HepG2 (cell line): ENCODE data around the gene EFNA2. TPM values are rescaled to one million over a fixed set of nuclear protein-coding genes. Genes with fewer than 3 reads are reported as not detected.

Source experiments
- ASH2L ChIP-seq: fragments of 300-600, 200-600 bp; sonication (generic); IDR thresholded peaks from 2 replicates; pipeline ENCODE4 v1.7.0; 2017; ENCODE audit warnings: low read depth, mild to moderate bottlenecking, moderate library complexity, mixed read lengths, low read length; ENCODE audit not compliant: insufficient read length
- CBX1 ChIP-seq: IDR thresholded peaks from one replicate; pipeline ENCODE4 v1.6.1; 2016; ENCODE audit warnings: antibody characterized with exemption, low read depth
- CREBL2 ChIP-seq: sonication (generic); formaldehyde crosslinking; IDR thresholded peaks from 2 replicates; pipeline ENCODE4 v1.8.1; 2023; ENCODE audit warnings: missing genetic modification reagents, mild to moderate bottlenecking, borderline replicate concordance
- JUN ChIP-seq: sonication (generic); formaldehyde crosslinking; IDR thresholded peaks from 2 replicates; pipeline ENCODE4 v1.4.0; 2020; ENCODE audit warnings: mild to moderate bottlenecking, missing genetic modification reagents
- KLF15 ChIP-seq: sonication (generic); formaldehyde crosslinking; IDR thresholded peaks from 2 replicates; pipeline ENCODE4 v1.8.1; 2023; ENCODE audit warnings: borderline replicate concordance, mild to moderate bottlenecking, inconsistent platforms, missing genetic modification reagents, mixed read lengths
- RCOR2 ChIP-seq: IDR thresholded peaks from 2 replicates; pipeline ENCODE4 v1.6.1; 2016; ENCODE audit warnings: missing biosample characterization, missing genetic modification reagents
- SIN3B ChIP-seq: fragments of 150-350 bp; IDR thresholded peaks from 2 replicates; pipeline ENCODE4 v1.6.1; 2014; ENCODE audit warnings: low read length
- SMAD3 ChIP-seq: sonication (generic); formaldehyde crosslinking; IDR thresholded peaks from 2 replicates; pipeline ENCODE4 v1.4.0; 2020; ENCODE audit warnings: missing genetic modification reagents
- SNAPC5 ChIP-seq: sonication (generic); formaldehyde crosslinking; IDR thresholded peaks from 2 replicates; pipeline ENCODE4 v1.8.1; 2023; ENCODE audit warnings: mild to moderate bottlenecking, missing genetic modification reagents, borderline replicate concordance
- SRSF1 ChIP-seq: fragments of 200-400 bp; formaldehyde crosslinking; optimal IDR thresholded peaks from 2 replicates; pipeline ENCODE3; 2017; ENCODE audit warnings: mild to moderate bottlenecking, low read depth, low read length, moderate library complexity
- TARDBP ChIP-seq: sonication (generic); formaldehyde crosslinking; IDR thresholded peaks from 2 replicates; pipeline ENCODE4 v1.8.0; 2022; ENCODE audit warnings: mild to moderate bottlenecking, missing genetic modification reagents
- ZBTB34 ChIP-seq: sonication (generic); formaldehyde crosslinking; IDR thresholded peaks from 2 replicates; pipeline ENCODE4 v1.8.0; 2022; ENCODE audit warnings: mild to moderate bottlenecking, missing genetic modification reagents
- ZKSCAN8 ChIP-seq: IDR thresholded peaks from 2 replicates; pipeline ENCODE4 v1.6.1; 2016; ENCODE audit warnings: borderline replicate concordance, missing genetic modification reagents, missing compliant biosample characterization
- ZMAT3 ChIP-seq: sonication (generic); formaldehyde crosslinking; conservative IDR thresholded peaks from 2 replicates; pipeline ENCODE4 v1.7.0; 2021; ENCODE audit warnings: missing genetic modification reagents
- ZNF468 ChIP-seq: sonication (generic); formaldehyde crosslinking; IDR thresholded peaks from 2 replicates; pipeline ENCODE4 v1.8.0; 2022; ENCODE audit warnings: mild to moderate bottlenecking, moderate library complexity, missing genetic modification reagents
- ZNF572 ChIP-seq: sonication (generic); formaldehyde crosslinking; IDR thresholded peaks from 2 replicates; pipeline ENCODE4 v1.5.1; 2020; ENCODE audit warnings: mild to moderate bottlenecking, missing genetic modification reagents
- ZNF615 ChIP-seq: sonication (generic); formaldehyde crosslinking; IDR thresholded peaks from 2 replicates; pipeline ENCODE4 v1.5.0; 2020; ENCODE audit warnings: mild to moderate bottlenecking, missing genetic modification reagents, borderline replicate concordance
- ZNF670 ChIP-seq: sonication (generic); formaldehyde crosslinking; IDR thresholded peaks from 2 replicates; pipeline ENCODE4 v1.8.0; 2022; ENCODE audit warnings: mild to moderate bottlenecking, missing genetic modification reagents, borderline replicate concordance
- ZNF746 ChIP-seq: sonication (generic); formaldehyde crosslinking; IDR thresholded peaks from 2 replicates; pipeline ENCODE4 v1.8.0; 2022; ENCODE audit warnings: mild to moderate bottlenecking, missing genetic modification reagents
- ZNF841 ChIP-seq: sonication (generic); formaldehyde crosslinking; IDR thresholded peaks from 2 replicates; pipeline ENCODE4 v1.8.1; 2023; ENCODE audit warnings: missing genetic modification reagents, borderline replicate concordance
- ZNF883 ChIP-seq: sonication (generic); formaldehyde crosslinking; IDR thresholded peaks from 2 replicates; pipeline ENCODE4 v1.5.1; 2020; ENCODE audit warnings: mild to moderate bottlenecking, missing genetic modification reagents; ENCODE audit errors: not compliant biosample characterization
- ZSCAN21 ChIP-seq: sonication (generic); formaldehyde crosslinking; IDR thresholded peaks from 2 replicates; pipeline ENCODE4 v1.8.0; 2022; ENCODE audit warnings: mild to moderate bottlenecking, missing genetic modification reagents, moderate library complexity, borderline replicate concordance
- polyA plus RNA-seq, 8 experiments: library from polyadenylated mRNA; depleted of rRNA in 3 of 8; stranded (reverse) in 7 of 8; unstranded in 1 of 8; fragments of >200 nt; fragmentation: Illumina TruSeq in 4 of 8; extraction: Trizol in 4 of 8; gene quantifications; 2 replicates each; pipeline versions ENCODE4 v1.2.1 to v1.2.3, GENCODE V29; 2011 to 2016; ENCODE audit warnings: low read depth in 4 of 8, missing spikeins in 1 of 8, mixed read lengths in 1 of 8; ENCODE audit not compliant: insufficient read depth in 1 of 8
- total RNA-seq, 5 experiments: library from RNA; depleted of rRNA; stranded (reverse); fragments of >200 nt; fragmentation: Illumina TruSeq; extraction: Trizol; gene quantifications; 2 replicates each; pipeline ENCODE4 v1.2.3, GENCODE V29; 2016; ENCODE audit warnings: low read depth in 1 of 5
- TF ChIP-seq, protein P1 (sequence below): conservative IDR thresholded peaks from 2 replicates; pipeline ENCODE4 v1.6.1; 2018; ENCODE audit warnings: missing genetic modification reagents
- TF ChIP-seq, protein P2 (sequence below): sonication (generic); formaldehyde crosslinking; IDR thresholded peaks from 2 replicates; pipeline ENCODE4 v1.5.0; 2020; ENCODE audit warnings: missing genetic modification reagents
- TF ChIP-seq, protein P3 (sequence below): IDR thresholded peaks from 2 replicates; pipeline ENCODE4 v1.6.1; 2016; ENCODE audit warnings: control low read depth

The EFNA2 gene
- total and polyA plus RNA-seq, 2 of the 13 experiments (the other 11 are each of a cell fraction or from before 2014, with no cell fraction given) = 6.0 to 9.9 TPM

DNA sequence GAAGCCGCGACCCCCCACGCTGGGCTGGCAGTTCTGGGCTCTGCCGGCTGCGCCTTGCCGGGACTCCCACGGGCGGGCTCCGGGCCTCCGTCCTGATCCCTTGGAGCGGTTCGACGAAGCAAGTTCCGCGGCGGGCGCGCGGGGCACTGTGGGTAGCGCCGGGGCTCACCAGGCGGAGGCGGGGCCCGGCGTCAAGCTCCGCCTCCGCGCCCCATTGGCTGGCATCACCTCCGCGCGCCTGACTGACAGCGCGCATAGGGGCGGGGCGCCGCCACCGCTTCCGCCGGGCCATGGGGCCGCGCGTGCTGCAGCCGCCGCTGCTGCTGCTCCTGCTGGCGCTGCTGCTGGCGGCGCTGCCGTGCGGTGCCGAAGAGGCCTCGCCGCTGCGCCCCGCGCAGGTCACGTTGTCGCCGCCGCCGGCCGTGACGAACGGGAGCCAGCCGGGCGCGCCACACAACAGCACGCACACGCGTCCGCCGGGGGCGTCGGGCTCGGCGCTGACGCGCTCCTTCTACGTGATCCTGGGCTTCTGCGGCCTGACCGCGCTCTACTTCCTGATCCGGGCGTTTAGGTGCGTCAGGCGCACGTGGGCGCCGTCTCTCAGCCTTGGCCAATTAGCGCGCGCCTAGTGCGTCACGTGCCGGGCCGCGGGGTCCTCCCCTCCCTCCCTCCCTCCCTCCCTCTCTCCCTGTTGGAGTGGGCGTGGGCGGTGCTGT lies 10.3 kb upstream of the EFNA2 start, which contains the start of gene FAM174C (continued):
- TF ChIP-seq ZNF883 (CRISPR knock-in tag) = peak; percentile 58
- no peak for TF ChIP-seq ZBTB34
- peak; percentile 75 for TF ChIP-seq ASH2L
- TF ChIP-seq SNAPC5 = 0 out of 2 replicates have a peak, but pooled peaks have one; percentile 26
- no peak for TF ChIP-seq CBX1
- TF ChIP-seq ZKSCAN8 (CRISPR knock-in tag) = no peak
- TF ChIP-seq, protein P1, sequence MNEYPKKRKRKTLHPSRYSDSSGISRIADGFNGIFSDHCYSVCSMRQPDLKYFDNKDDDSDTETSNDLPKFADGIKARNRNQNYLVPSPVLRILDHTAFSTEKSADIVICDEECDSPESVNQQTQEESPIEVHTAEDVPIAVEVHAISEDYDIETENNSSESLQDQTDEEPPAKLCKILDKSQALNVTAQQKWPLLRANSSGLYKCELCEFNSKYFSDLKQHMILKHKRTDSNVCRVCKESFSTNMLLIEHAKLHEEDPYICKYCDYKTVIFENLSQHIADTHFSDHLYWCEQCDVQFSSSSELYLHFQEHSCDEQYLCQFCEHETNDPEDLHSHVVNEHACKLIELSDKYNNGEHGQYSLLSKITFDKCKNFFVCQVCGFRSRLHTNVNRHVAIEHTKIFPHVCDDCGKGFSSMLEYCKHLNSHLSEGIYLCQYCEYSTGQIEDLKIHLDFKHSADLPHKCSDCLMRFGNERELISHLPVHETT (CRISPR knock-in tag) = no peak; the same call in 1 of the 2 replicates
- no peak for TF ChIP-seq ZNF468 (CRISPR knock-in tag)
- peak; percentile 51; the same call in 1 of the 2 replicates for TF ChIP-seq ZMAT3 (CRISPR knock-in tag)
- no peak; the same call in 1 of the 2 replicates for TF ChIP-seq SIN3B
- TF ChIP-seq ZNF841 = 0 out of 2 replicates have a peak, but pooled peaks have one; percentile 82
- TF ChIP-seq ZNF615 (CRISPR knock-in tag) = no peak
- TF ChIP-seq TARDBP (CRISPR knock-in tag) = no peak
- TF ChIP-seq SRSF1 = peak; percentile 14
- TF ChIP-seq, protein P2, sequence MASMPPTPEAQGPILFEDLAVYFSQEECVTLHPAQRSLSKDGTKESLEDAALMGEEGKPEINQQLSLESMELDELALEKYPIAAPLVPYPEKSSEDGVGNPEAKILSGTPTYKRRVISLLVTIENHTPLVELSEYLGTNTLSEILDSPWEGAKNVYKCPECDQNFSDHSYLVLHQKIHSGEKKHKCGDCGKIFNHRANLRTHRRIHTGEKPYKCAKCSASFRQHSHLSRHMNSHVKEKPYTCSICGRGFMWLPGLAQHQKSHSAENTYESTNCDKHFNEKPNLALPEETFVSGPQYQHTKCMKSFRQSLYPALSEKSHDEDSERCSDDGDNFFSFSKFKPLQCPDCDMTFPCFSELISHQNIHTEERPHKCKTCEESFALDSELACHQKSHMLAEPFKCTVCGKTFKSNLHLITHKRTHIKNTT (CRISPR knock-in tag) = no peak
- TF ChIP-seq JUN (CRISPR knock-in tag) = no peak; the same call in none of the 2 replicates
- TF ChIP-seq CREBL2 (CRISPR knock-in tag) = peak; percentile 89; the same call in 1 of the 2 replicates
- TF ChIP-seq RCOR2 (CRISPR knock-in tag) = no peak
- TF ChIP-seq ZNF746 = peak; percentile 91
- TF ChIP-seq ZSCAN21 = peak; percentile 77; the same call in 1 of the 2 replicates
- TF ChIP-seq, protein P3, sequence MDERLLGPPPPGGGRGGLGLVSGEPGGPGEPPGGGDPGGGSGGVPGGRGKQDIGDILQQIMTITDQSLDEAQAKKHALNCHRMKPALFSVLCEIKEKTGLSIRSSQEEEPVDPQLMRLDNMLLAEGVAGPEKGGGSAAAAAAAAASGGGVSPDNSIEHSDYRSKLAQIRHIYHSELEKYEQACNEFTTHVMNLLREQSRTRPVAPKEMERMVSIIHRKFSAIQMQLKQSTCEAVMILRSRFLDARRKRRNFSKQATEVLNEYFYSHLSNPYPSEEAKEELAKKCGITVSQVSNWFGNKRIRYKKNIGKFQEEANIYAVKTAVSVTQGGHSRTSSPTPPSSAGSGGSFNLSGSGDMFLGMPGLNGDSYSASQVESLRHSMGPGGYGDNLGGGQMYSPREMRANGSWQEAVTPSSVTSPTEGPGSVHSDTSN = peak; percentile 82
- TF ChIP-seq SMAD3 (CRISPR knock-in tag) = no peak
- TF ChIP-seq ZNF572 = 0 out of 2 replicates have a peak, but pooled peaks have one; percentile 4
- TF ChIP-seq KLF15 = no peak
- peak; percentile 55; the same call in 1 of the 2 replicates for TF ChIP-seq ZNF670 (CRISPR knock-in tag)
